Raji (cell line): ENCODE measurements around the gene DNMT3A.

Source experiments
- POLR2A ChIP-seq: IDR thresholded peaks from 2 replicates; pipeline ENCODE4 v1.6.1; 2011; ENCODE audit warnings: low read depth, low read length, control low read depth; ENCODE audit not compliant: insufficient read depth

Gene DNMT3A

GRCh38 chr2:25341753-25342371, at the start of gene DNMT3A:
TSS of gene DNMT3A (minus strand) at chr2:25341925. CDS start at chr2:25313984, 27,941 bp downstream.
- no peak for TF ChIP-seq POLR2A

DNA sequence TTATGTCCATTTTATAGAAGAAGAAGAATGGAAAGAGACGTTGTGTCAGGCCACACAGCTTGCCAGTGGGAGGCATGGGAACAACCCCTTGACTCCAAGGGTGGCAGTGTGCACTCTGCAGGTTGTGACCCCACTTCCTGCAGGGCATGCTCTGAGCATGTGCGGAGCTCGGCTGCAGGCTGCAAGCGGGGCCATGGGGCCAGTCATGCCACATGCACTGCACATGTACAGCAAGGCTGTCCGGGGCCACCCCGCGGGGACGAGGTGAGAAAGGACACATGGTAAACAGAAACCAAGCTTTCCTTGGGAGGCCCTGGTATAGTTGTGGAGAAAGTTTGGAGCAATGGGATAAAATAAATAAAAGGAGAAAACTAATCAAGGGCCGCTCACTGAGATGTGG, 47.4 kb upstream of the DNMT3A start:
- TF ChIP-seq POLR2A: no peak

DNA sequence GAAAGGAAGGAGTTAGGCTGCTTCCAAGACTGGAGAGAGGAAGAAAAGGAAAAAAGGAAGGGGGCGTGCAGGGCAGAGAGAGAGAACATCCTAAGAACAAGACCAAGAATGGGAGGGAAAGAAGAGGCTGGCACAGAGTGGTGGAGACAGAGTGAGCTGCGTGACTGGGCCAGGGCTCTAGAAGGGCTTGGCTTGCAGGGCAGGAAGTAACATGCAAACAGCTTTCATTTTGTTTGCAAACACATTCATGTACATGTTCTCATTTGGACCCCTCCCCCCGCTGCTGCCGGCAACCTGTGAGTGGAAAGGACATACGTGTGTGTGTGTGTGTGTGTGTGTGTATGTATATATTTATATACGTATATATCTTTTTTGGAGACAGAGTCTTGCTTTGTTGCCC, 46.8 kb upstream of the DNMT3A start:
- no peak for TF ChIP-seq POLR2A

DNA sequence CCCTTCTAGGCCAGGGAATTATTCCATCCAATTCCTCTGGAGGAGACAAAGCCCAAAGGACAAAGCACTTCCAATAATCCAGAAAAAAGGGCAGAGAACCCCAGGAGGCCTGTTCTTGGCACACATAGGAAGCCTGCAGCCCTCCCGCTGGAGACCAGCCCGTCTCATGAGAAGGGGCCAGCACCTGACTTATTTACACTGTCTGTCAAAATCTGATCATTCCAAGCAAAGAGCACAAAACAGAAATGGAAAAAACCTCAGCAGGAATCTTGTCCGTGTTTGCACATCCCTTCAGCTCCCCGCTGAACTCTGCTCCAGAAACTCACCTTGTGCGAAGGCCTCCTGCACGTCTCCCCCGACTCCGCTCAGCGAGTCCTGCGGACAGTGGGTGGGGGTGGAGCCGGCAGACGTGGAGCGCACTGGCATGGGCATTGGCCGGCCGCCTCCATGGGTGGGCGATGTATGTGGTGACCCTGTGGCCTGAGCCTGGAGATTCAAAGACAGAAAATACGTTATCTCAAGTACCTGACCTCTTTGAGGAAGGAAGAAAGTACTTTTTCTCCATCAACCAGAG, 46.2 kb upstream of the DNMT3A start:
- TF ChIP-seq POLR2A: no peak

GRCh38 chr2:25386971-25387875, 45.5 kb upstream of the DNMT3A start:
- no peak for TF ChIP-seq POLR2A

DNA sequence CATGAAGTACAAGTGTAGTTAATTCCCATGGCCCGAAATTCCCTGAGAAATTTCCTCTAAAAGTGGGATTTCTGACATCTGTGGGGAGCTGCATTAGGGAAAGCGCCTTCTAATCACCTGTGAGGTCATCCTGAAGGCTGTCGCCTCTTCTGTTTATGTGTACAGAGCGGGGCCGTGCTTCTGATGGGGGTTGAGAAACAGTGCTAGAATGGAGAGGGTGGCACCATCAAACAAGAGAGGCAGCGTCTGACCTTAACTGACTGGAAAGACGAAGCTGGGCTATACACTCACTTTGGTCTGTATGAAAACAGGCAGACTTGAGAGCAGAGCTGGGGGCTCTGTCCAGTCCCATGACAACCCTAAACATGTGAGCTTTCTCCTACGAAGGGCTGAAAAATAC, 44.2 kb upstream of the DNMT3A start:
- TF ChIP-seq POLR2A: no peak

- no peak for TF ChIP-seq POLR2A
These were observed 42.1 kb upstream of the DNMT3A start for GRCh38 chr2:25383806-25384205.

DNA sequence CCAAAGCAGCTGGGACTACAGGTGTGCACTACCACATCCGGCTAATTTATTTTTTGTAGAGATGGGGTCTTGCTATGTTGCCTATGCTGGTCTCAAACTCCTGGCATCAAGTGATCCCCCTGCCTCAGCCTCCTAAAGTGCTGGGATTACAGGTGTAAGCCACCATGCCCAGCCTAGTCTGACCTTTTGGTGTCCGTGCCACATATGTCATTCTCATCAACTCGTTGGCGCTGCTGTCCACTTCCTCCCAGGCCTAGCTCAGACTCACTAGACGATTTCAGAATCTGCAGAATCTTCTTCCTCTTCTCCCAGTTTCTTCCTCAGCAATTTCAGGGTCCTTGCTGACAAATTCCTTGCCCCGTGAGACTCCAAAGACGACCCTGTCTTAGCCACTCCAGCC, 39.8 kb upstream of the DNMT3A start:
- no peak for TF ChIP-seq POLR2A

GRCh38 chr2:25380586-25381375, 39.1 kb upstream of the DNMT3A start:
- TF ChIP-seq POLR2A: no peak

- TF ChIP-seq POLR2A: no peak
These were observed 38.3 kb upstream of the DNMT3A start for GRCh38 chr2:25380023-25380422.

GRCh38 chr2:25379535-25379934, 37.8 kb upstream of the DNMT3A start:
- no peak for TF ChIP-seq POLR2A

DNA sequence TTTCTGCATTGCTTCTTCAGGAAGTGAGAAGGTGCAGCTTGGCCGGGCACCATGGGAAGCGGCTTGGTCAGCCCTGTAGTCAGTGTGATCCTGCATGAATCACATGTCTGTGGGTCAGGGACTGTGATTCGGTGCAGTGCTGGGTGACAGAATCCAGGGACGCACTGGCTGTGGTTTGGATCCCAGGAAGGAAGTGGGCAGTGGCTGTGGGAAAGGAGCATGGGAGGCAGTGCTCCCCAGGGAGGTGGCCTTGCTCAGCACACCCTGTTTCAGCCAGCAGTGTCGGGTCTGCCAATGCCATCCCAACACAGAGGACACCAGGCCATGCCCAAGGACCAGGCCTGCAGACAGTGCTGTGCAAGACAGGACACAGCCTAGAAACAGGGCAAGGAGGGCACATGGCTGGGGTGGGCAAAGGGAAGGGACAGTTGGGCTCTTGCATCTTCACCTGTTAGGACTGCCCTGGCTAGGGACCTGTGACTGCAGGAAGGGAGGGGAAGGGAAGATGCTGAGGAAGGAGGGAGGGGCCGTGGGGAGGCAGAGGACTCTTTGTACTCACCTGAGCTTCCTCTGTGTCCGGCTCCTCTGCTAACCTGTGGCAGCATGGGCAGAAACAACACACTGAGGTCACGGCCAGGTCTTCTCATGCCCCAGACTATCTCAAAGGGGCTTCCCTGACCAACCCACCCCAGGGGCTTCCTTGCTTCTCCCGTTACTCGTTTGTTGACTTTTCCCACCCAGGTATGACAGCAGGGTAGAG, 37.2 kb upstream of the DNMT3A start:
- TF ChIP-seq POLR2A: no peak

- TF ChIP-seq POLR2A: no peak
These were observed 36.2 kb upstream of the DNMT3A start for GRCh38 chr2:25377822-25378421.
